PC-3 (cell line): Measurements from ENCODE around the gene VWA8. TPM values are rescaled to one million over a fixed set of nuclear protein-coding genes. Genes with fewer than 3 reads are reported as not detected.

Experiments used
- ATAC-seq: fragments of 200-7000 bp; cut with Tn5 transposase; 2 replicates; pipeline ENCODE4 v1.9.1; 2020; ENCODE audit warnings: mild to moderate bottlenecking, moderate library complexity
- BruUV-seq: library from RNA; stranded (reverse); fragments of 400-500 nt; replicated peaks from 2 replicates; lab custom pipeline; 2021; lab: Mats Ljungman, UMichigan
- CTCF ChIA-PET: fragments of 300-600 bp; sonication (Branson Sonifier 250); formaldehyde crosslinking; loops from one replicate; lab custom pipeline; 2022; ENCODE audit warnings: antibody characterized with exemption; lab: Charles Lee
- POLR2A ChIA-PET: fragments of 300-600 bp; sonication (Branson Sonifier 250); formaldehyde crosslinking; loops from one replicate; lab custom pipeline; 2022; ENCODE audit warnings: antibody characterized with exemption; ENCODE audit not compliant: unreplicated experiment; lab: Charles Lee
- DNase-seq: peaks from one replicate; pipeline ENCODE4 v3.0.0-alpha.2; 2015
- H2AFZ ChIP-seq: fragments of 300-600 bp; sonication (generic); 2 replicates; pipeline ENCODE4 v1.6.0; 2016; ENCODE audit warnings: antibody characterized with exemption, low read length
- H3F3A ChIP-seq: fragments of 300-600 bp; sonication (generic); one replicate; pipeline ENCODE4 v1.6.0; 2017; ENCODE audit warnings: antibody characterized with exemption, low read length, control low read depth, mild to moderate bottlenecking; ENCODE audit not compliant: unreplicated experiment
- H3K27ac ChIP-seq: fragments of 300-600 bp; sonication (generic); 2 replicates; pipeline ENCODE4 v1.5.1; 2016; ENCODE audit warnings: mild to moderate bottlenecking, low read length
- H3K27me3 ChIP-seq: fragments of 300-600 bp; sonication (generic); 2 replicates; pipeline ENCODE4 v1.6.1; 2016; ENCODE audit warnings: low read length, mixed read lengths
- H3K36me3 ChIP-seq: fragments of 300-600 bp; sonication (generic); 2 replicates; pipeline ENCODE4 v1.6.1; 2016; ENCODE audit warnings: low read depth, mixed run types, low read length, mixed read lengths
- H3K4me1 ChIP-seq: fragments of 300-600 bp; sonication (generic); 2 replicates; pipeline ENCODE4 v1.5.1; 2016; ENCODE audit warnings: low read length; ENCODE audit not compliant: insufficient read depth
- H3K4me2 ChIP-seq: fragments of 300-600 bp; sonication (generic); 2 replicates; pipeline ENCODE4 v1.6.0; 2016; ENCODE audit warnings: low read length
- H3K4me3 ChIP-seq: fragments of 300-600 bp; sonication (generic); 2 replicates; pipeline ENCODE4 v1.5.1; 2016; ENCODE audit warnings: mild to moderate bottlenecking, low read length, mixed read lengths
- H3K79me2 ChIP-seq: fragments of 300-600 bp; sonication (generic); 2 replicates; pipeline ENCODE4 v1.6.1; 2017; ENCODE audit warnings: low read length, mixed read lengths
- H3K9ac ChIP-seq: fragments of 300-600 bp; sonication (generic); 2 replicates; pipeline ENCODE4 v1.6.0; 2016; ENCODE audit warnings: mild to moderate bottlenecking, low read length
- H3K9me2 ChIP-seq: fragments of 300-600 bp; sonication (generic); replicated peaks from 2 replicates; pipeline ENCODE4 v1.6.1; 2016; ENCODE audit warnings: mixed run types, low read length, mixed read lengths
- H3K9me3 ChIP-seq: fragments of 300-600 bp; sonication (generic); 2 replicates; pipeline ENCODE4 v1.6.1; 2016; ENCODE audit warnings: low read length, mixed read lengths
- H4K20me1 ChIP-seq: fragments of 300-600 bp; sonication (generic); 2 replicates; pipeline ENCODE4 v1.6.1; 2016; ENCODE audit warnings: low read length, mixed read lengths
- CTCF ChIP-seq: fragments of 300-600 bp; sonication (generic); conservative IDR thresholded peaks from 2 replicates; pipeline ENCODE4 v1.5.1; 2017; ENCODE audit warnings: antibody characterized with exemption, low read depth, mild to moderate bottlenecking, low read length
- EZH2 ChIP-seq: fragments of 300-600 bp; sonication (generic); IDR thresholded peaks from one replicate; pipeline ENCODE4 v1.6.1; 2017; ENCODE audit warnings: antibody characterized with exemption, mild to moderate bottlenecking, low read length; ENCODE audit not compliant: unreplicated experiment
- EZH2phosphoT487 ChIP-seq: fragments of 300-600 bp; sonication (generic); IDR thresholded peaks from 2 replicates; pipeline ENCODE4 v1.6.1; 2018; ENCODE audit warnings: mild to moderate bottlenecking, antibody characterized with exemption, low read length, borderline replicate concordance
- intact Hi-C: fragments of 100-400 bp; cut with micrococcal nuclease; formaldehyde crosslinking; loops from 2 replicates; pipeline ENCODE4 v1.9.0; 2023
- total RNA-seq: library from RNA; depleted of rRNA; stranded (reverse); fragments of >200 nt; gene quantifications from 2 replicates; pipeline ENCODE4 v1.2.3, GENCODE V29; 2014

The VWA8 gene
- total RNA-seq, 1 experiment from 2014 or later, result 10.0 TPM

GRCh38 chr13:41700790-41701310 lies 260.1 kb downstream of the VWA8 start:
- no peaks in the 10 kb centered on the region for H3K79me2 ChIP-seq
- no peaks in the 10 kb centered on the region for H3K9me2 ChIP-seq
- H3K27me3 ChIP-seq, result no peaks in the 10 kb centered on the region
- TF ChIP-seq EZH2 (no peak), CTCF (no peak), EZH2phosphoT487 (no peak)
- peak overlapping the region; percentile 51 for H3K4me2 ChIP-seq
- H2AFZ ChIP-seq, result no peak overlapping the region
- H3K9ac ChIP-seq, result no peak overlapping the region; the same call in 1 of the 2 replicates
- peak; percentile 85 for DNase-seq
- H3K4me1 ChIP-seq, result peaks cover 47% of the 10 kb centered on the region
- H4K20me1 ChIP-seq, result no peaks in the 10 kb centered on the region
- no peaks in the 10 kb centered on the region for H3F3A ChIP-seq
- ATAC-seq, result peak; percentile 66
- BruUV-seq, result no TSS peak
- intact Hi-C loops, result no loop called here
- no peaks in the 10 kb centered on the region for H3K9me3 ChIP-seq
- H3K36me3 ChIP-seq, result peaks cover 11% of the 10 kb centered on the region; the same call in 1 of the 2 replicates
- ChIA-PET CTCF (no interaction called here), POLR2A (no interaction called here)
- no peak overlapping the region for H3K4me3 ChIP-seq
- H3K27ac ChIP-seq, result peak overlapping the region; percentile 80

GRCh38 chr13:41699759-41700158 lies 261.1 kb downstream of the VWA8 start:
- H3K9ac ChIP-seq, result no peak overlapping the region
- H3K27ac ChIP-seq, result peak overlapping the region; percentile 41
- CTCF ChIA-PET, result no interaction called here
- TF ChIP-seq CTCF (no peak), EZH2 (no peak), EZH2phosphoT487 (no peak)
- H2AFZ ChIP-seq, result no peak overlapping the region
- POLR2A ChIA-PET, result no interaction called here
- no TSS peak for BruUV-seq
- H3K4me2 ChIP-seq, result 0 out of 2 replicates have a peak overlapping the region, but pooled peaks have one; percentile 40
- no peak overlapping the region for H3K4me3 ChIP-seq
- H3F3A ChIP-seq, result no peaks in the 10 kb centered on the region
- H3K4me1 ChIP-seq, result peaks cover 55% of the 10 kb centered on the region
- H3K9me2 ChIP-seq, result no peaks in the 10 kb centered on the region
- peak; percentile 26 for ATAC-seq
- H3K36me3 ChIP-seq, result peaks cover 11% of the 10 kb centered on the region; the same call in 1 of the 2 replicates
- H4K20me1 ChIP-seq, result no peaks in the 10 kb centered on the region
- peak; percentile 59 for DNase-seq
- H3K9me3 ChIP-seq, result no peaks in the 10 kb centered on the region
- no peaks in the 10 kb centered on the region for H3K27me3 ChIP-seq
- H3K79me2 ChIP-seq, result no peaks in the 10 kb centered on the region
- intact Hi-C loops, result no loop called here

GRCh38 chr13:41697578-41697977 lies 263.3 kb downstream of the VWA8 start:
- Histone ChIP-seq H3K36me3 (peaks cover 11% of the 10 kb centered on the region; the same call in 1 of the 2 replicates), H4K20me1 (no peaks in the 10 kb centered on the region), H3K9me3 (no peaks in the 10 kb centered on the region), H3K9ac (no peak overlapping the region), H3K4me1 (peaks cover 66% of the 10 kb centered on the region), H3K4me3 (no peak overlapping the region), H3K27ac (peak overlapping the region; percentile 96), H3K79me2 (no peaks in the 10 kb centered on the region), H3K9me2 (no peaks in the 10 kb centered on the region), H3F3A (no peaks in the 10 kb centered on the region), H2AFZ (no peak overlapping the region), H3K4me2 (no peak overlapping the region), H3K27me3 (no peaks in the 10 kb centered on the region)
- BruUV-seq, result no TSS peak
- ChIA-PET POLR2A (no interaction called here), CTCF (no interaction called here)
- intact Hi-C loops, result no loop called here
- no peak for TF ChIP-seq EZH2phosphoT487
- TF ChIP-seq CTCF, result no peak
- no peak for TF ChIP-seq EZH2
- no peak for DNase-seq
- no peak for ATAC-seq
